Measurements from ENCODE around the gene FAM110D. TPM values are rescaled to one million over a fixed set of nuclear protein-coding genes. Genes with fewer than 3 reads are reported as not detected.

Gene FAM110D
- total RNA-seq, 4 donors from 2014 or later = 3.5 to 15.6 (median 6.8) TPM

DNA sequence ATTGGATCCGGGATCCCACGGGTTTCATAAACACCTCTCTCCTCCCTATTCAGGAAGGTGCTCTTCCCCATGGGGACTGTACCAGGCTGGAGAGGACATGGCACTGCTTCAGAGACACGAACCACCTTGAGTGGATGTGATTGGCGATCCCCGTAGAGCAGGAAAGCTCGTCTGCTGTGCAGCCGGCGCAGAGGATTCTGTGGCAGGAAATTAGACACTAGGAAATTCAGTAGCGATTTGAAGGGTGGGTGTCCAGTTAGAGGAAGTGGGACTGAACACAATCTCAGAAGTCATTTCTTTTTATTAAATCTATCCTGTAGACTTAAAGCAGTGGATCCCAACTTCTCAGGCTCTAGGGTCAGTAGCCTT, 46.5 kb upstream of the FAM110D start:
- H3K9me3 ChIP-seq = no peaks in the 10 kb centered on the region
- intact Hi-C loops (cut with DNase I) = no loop called here

DNA sequence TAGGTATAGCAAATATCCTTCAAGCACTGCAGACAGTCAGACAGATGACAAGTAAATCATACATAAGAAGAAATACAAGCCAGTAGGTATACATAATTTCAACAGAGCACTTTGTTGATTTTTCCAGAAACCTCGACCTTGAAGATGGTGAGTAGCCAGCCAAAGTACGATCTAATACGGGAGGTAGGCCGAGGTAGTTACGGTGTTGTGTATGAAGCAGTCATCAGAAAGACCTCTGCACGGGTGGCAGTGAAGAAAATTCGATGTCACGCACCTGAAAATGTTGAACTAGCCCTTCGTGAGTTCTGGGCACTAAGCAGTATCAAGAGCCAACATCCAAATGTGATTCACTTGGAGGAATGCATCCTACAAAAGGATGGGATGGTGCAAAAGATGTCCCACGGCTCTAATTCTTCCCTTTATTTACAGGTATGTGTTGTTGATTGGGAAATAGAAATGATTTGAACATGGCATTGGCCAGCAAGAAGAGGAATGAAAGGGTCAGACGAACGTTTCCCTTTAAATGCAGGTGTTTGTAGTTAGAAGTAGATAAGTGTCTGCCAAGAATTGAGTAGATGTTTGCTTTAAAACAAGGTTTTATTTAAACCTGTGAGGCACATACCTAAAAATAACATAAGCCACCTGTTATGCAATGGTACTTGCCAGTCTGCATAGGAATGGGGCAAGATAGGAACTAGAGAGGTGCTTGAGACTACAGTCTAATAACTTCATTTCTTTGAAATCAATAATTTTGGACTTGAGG, 44.5 kb upstream of the FAM110D start:
- no peak for DNase-seq
- intact Hi-C loops (cut with DNase I) = no loop called here
- Histone ChIP-seq H3K27ac (peak overlapping the region; percentile 68 to 82 (median 69)), H3K27me3 (no peaks in the 10 kb centered on the region), H3K36me3 (no peaks in the 10 kb centered on the region), H3K4me1 (peaks cover 45 to 54% of the 10 kb centered on the region in 2 donors), H3K9me3 (no peaks in the 10 kb centered on the region), H3K4me3 (replicated peaks in 1 of 3) (no peak overlapping the region)
- TF ChIP-seq, protein P1, sequence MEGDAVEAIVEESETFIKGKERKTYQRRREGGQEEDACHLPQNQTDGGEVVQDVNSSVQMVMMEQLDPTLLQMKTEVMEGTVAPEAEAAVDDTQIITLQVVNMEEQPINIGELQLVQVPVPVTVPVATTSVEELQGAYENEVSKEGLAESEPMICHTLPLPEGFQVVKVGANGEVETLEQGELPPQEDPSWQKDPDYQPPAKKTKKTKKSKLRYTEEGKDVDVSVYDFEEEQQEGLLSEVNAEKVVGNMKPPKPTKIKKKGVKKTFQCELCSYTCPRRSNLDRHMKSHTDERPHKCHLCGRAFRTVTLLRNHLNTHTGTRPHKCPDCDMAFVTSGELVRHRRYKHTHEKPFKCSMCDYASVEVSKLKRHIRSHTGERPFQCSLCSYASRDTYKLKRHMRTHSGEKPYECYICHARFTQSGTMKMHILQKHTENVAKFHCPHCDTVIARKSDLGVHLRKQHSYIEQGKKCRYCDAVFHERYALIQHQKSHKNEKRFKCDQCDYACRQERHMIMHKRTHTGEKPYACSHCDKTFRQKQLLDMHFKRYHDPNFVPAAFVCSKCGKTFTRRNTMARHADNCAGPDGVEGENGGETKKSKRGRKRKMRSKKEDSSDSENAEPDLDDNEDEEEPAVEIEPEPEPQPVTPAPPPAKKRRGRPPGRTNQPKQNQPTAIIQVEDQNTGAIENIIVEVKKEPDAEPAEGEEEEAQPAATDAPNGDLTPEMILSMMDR (IDR thresholded peaks at IDR 0.05) = peak in 1 of 6 experiments; percentile 14
- TF ChIP-seq POLR2A (IDR thresholded peaks at IDR 0.05) = peak in 1 of 2 donors; percentile 38
- 44 to 54% methylated on average over 12 of the region's 12 CpGs for WGBS, 2 donors

More for the DNA sequence above, 46.5 kb upstream of the FAM110D start:
- 0 to 3% methylated on average over 7 to 9 of the region's 9 CpGs for WGBS, 2 donors
- Histone ChIP-seq H3K4me1 (peaks cover 40 to 54% of the 10 kb centered on the region in 2 donors), H3K4me3 (replicated peaks in 1 of 3) (peak overlapping the region; percentile 63 to 96 (median 93)), H3K27ac (peak overlapping the region; percentile 80 to 98 (median 91)), H3K36me3 (no peaks in the 10 kb centered on the region), H3K27me3 (no peaks in the 10 kb centered on the region)
- DNase-seq = no peak
- no peak for TF ChIP-seq POLR2A (IDR thresholded peaks at IDR 0.05)
- TF ChIP-seq, protein P1 (IDR thresholded peaks at IDR 0.05) = no peak

DNA sequence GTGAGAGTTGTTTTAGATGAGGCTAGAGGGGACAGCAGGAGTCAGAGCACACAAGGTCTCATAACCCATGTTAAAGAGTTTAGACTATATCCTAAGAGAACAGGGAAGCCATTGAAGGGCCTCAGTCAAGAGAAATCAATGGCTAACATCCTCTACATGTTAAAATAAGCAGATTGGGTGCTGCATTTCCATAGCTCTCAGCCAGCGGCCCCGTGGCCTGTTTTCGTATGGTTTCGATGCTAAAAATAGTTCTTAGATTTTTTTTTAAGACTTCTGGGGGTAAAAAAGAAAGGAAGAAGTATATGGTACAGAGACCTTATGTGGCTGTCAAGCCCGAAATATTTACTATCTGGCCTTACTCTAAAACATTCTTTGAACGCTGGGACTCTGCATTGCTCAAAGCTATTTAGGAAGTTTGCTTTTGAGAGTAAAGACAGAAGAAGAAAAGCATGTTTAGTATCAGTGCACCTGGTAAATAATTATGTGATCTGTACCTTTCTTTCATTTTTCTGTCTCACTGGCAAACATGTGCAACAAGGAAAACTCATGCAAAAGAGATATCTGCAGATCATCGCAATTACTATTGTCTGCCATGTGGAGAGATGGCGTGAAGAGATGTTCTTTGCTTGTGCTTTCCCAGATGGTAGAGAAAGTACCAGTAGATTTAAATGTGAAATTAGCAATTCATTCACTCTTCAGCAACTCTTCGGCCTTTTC, 38.8 kb upstream of the FAM110D start:
- Histone ChIP-seq H3K27ac (peak overlapping the region in 2 of 3 donors; percentile 69 to 80), H3K4me1 (peaks cover 51 to 62% of the 10 kb centered on the region in 2 donors), H3K4me3 (replicated peaks in 1 of 3) (no peak overlapping the region), H3K36me3 (no peaks in the 10 kb centered on the region), H3K9me3 (no peaks in the 10 kb centered on the region), H3K27me3 (no peaks in the 10 kb centered on the region)
- 80 to 82% methylated on average over 9 of the region's 9 CpGs for WGBS, 2 donors
- intact Hi-C loops (cut with DNase I) = no loop called here
- DNase-seq = no peak
- TF ChIP-seq POLR2A (IDR thresholded peaks at IDR 0.05) = no peak
- TF ChIP-seq, protein P1 (IDR thresholded peaks at IDR 0.05) = no peak

DNA sequence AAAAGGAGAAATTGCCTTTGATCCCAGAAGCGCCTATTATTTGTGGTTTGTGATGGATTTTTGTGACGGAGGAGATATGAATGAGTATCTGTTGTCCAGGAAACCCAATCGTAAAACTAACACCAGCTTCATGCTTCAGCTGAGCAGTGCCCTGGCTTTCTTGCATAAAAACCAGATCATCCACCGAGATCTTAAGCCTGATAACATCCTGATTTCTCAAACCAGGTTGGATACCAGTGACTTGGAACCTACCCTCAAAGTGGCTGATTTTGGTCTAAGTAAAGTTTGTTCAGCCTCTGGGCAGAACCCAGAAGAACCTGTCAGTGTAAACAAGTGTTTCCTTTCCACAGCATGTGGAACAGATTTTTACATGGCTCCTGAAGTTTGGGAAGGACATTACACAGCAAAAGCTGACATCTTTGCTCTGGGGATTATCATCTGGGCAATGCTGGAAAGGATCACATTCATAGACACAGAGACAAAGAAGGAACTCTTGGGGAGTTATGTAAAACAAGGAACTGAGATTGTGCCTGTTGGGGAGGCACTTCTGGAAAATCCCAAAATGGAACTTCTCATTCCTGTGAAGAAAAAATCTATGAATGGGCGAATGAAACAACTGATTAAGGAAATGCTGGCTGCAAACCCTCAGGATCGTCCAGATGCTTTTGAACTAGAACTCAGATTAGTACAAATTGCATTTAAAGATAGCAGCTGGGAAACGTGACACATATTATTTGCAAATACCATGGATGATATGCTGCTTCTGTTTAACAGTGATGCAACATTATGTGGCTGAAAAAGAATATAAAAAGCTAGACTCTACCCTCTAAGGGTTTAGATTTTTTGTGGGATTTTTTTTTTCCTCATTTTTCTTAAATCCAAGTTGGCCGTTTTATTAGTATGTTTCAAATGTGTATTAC, 36.8 kb upstream of the FAM110D start:
- WGBS, 2 donors = 47 to 60% methylated on average over 8 of the region's 8 CpGs
- Histone ChIP-seq H3K27ac (peak overlapping the region; percentile 10 to 80 (median 69)), H3K4me1 (peaks cover 48 to 60% of the 10 kb centered on the region in 2 donors), H3K9me3 (no peaks in the 10 kb centered on the region), H3K36me3 (no peaks in the 10 kb centered on the region), H3K4me3 (replicated peaks in 1 of 3) (no peak overlapping the region), H3K27me3 (no peaks in the 10 kb centered on the region)
- TF ChIP-seq POLR2A (IDR thresholded peaks at IDR 0.05) = peak in 1 of 2 donors; percentile 25
- TF ChIP-seq, protein P1 (IDR thresholded peaks at IDR 0.05) = peak in 1 of 6 experiments; percentile 7
- intact Hi-C loops (cut with DNase I) = no loop called here
- DNase-seq = peak; percentile 59 to 63

All from thyroid gland (tissue), 4 donors.